GM23248 (cell line): ENCODE measurements around the gene GPR17. TPM values are rescaled to one million over a fixed set of nuclear protein-coding genes. Genes with fewer than 3 reads are reported as not detected.

Source experiments
- DNase-seq: peaks from one replicate; pipeline ENCODE4 v3.0.0-alpha.2; 2015
- H2AFZ ChIP-seq: fragments of 200-600 bp; sonication (generic); 2 replicates; pipeline ENCODE4 v1.6.1; 2016; ENCODE audit warnings: antibody characterized with exemption
- H3F3A ChIP-seq: fragments of 200-600 bp; sonication (generic); 2 replicates; pipeline ENCODE4 v1.6.1; 2016; ENCODE audit warnings: mild to moderate bottlenecking, antibody characterized with exemption, mixed run types; ENCODE audit not compliant: insufficient read depth
- H3K27ac ChIP-seq: fragments of 200-600 bp; sonication (generic); 2 replicates; pipeline ENCODE4 v1.5.1; 2016; ENCODE audit warnings: mild to moderate bottlenecking
- H3K27me3 ChIP-seq: fragments of 200-600 bp; sonication (generic); replicated peaks from 2 replicates; pipeline ENCODE4 v1.6.1; 2016; ENCODE audit warnings: mild to moderate bottlenecking; ENCODE audit not compliant: insufficient read depth
- H3K36me3 ChIP-seq: fragments of 200-600 bp; sonication (generic); 2 replicates; pipeline ENCODE4 v1.6.1; 2016; ENCODE audit warnings: low read depth, mild to moderate bottlenecking
- H3K4me1 ChIP-seq: fragments of 200-600 bp; sonication (generic); 2 replicates; pipeline ENCODE4 v1.6.1; 2016; ENCODE audit warnings: mild to moderate bottlenecking; ENCODE audit not compliant: insufficient read depth
- H3K4me2 ChIP-seq: fragments of 200-600 bp; sonication (generic); one replicate; pipeline ENCODE4 v1.6.1; 2016; ENCODE audit warnings: mild to moderate bottlenecking; ENCODE audit not compliant: unreplicated experiment
- H3K4me3 ChIP-seq: fragments of 200-600 bp; sonication (generic); 2 replicates; pipeline ENCODE4 v1.5.1; 2016; ENCODE audit warnings: mild to moderate bottlenecking
- H3K79me2 ChIP-seq: fragments of 200-600 bp; sonication (generic); 2 replicates; pipeline ENCODE4 v1.6.1; 2016; ENCODE audit warnings: mild to moderate bottlenecking; ENCODE audit not compliant: insufficient read depth
- H3K9ac ChIP-seq: fragments of 200-600 bp; sonication (generic); 2 replicates; pipeline ENCODE4 v1.6.1; 2016; ENCODE audit warnings: mild to moderate bottlenecking
- H3K9me2 ChIP-seq: fragments of 200-600 bp; sonication (generic); 2 replicates; pipeline ENCODE4 v1.6.1; 2016; ENCODE audit warnings: mixed run types, mild to moderate bottlenecking, moderate library complexity; ENCODE audit not compliant: insufficient read depth
- H3K9me3 ChIP-seq: fragments of 200-600 bp; sonication (generic); one replicate; pipeline ENCODE4 v1.6.1; 2017; ENCODE audit warnings: low read depth
- H4K20me1 ChIP-seq: fragments of 200-600 bp; sonication (generic); 2 replicates; pipeline ENCODE4 v1.6.0; 2016; ENCODE audit not compliant: insufficient read depth
- EZH2 ChIP-seq: fragments of 200-600 bp; sonication (generic); IDR thresholded peaks from 2 replicates; pipeline ENCODE4 v1.6.1; 2018; ENCODE audit warnings: antibody characterized with exemption, mild to moderate bottlenecking; ENCODE audit not compliant: insufficient read depth, poor library complexity, severe bottlenecking
- EZH2phosphoT487 ChIP-seq: fragments of 200-600 bp; sonication (generic); IDR thresholded peaks from 2 replicates; pipeline ENCODE4 v1.6.1; 2018; ENCODE audit warnings: antibody characterized with exemption, moderate library complexity, mild to moderate bottlenecking, low read depth; ENCODE audit not compliant: insufficient read depth
- WGBS, 2 experiments: methylation state at CpG; one replicate each; pipeline ENCODE4 v1.1.6; 2015 to 2017; ENCODE audit warnings: low lambda C conversion rate in 2 of 2, low coverage in 1 of 2; ENCODE audit errors: missing lambda C conversion rate in 2 of 2; 5-methylcytosine and 5-hydroxymethylcytosine counted together
- in situ Hi-C: fragments of 300-500 bp; cut with MboI; formaldehyde crosslinking; loops from 2 replicates; pipeline ENCODE4 v1.15.0; 2020
- polyA plus RNA-seq: library from polyadenylated mRNA; unstranded; fragments of >200 nt; fragmentation: Nextera tagmentation; extraction: Ambion mirVana; gene quantifications from 2 replicates; pipeline ENCODE4 v1.2.1, GENCODE V29; 2016
- total RNA-seq: library from RNA; depleted of rRNA; stranded (reverse); fragments of >200 nt; shearing (Covaris generic); gene quantifications from 2 replicates; pipeline ENCODE4 v1.2.3, GENCODE V29; 2014

GPR17 gene
- total and polyA plus RNA-seq, 2 experiments from 2014 or later: 0.11 TPM; not detected in 1

- H2AFZ ChIP-seq: no peak overlapping the region
- TF ChIP-seq EZH2: no peak
- TF ChIP-seq EZH2phosphoT487: no peak
- no peak overlapping the region for H3K4me2 ChIP-seq
- no peak overlapping the region for H3K9ac ChIP-seq
- H3K4me3 ChIP-seq: no peak overlapping the region
- no peaks in the 10 kb centered on the region for H3K9me2 ChIP-seq
- H3K36me3 ChIP-seq: no peaks in the 10 kb centered on the region
- no peaks in the 10 kb centered on the region for H4K20me1 ChIP-seq
- H3K9me3 ChIP-seq: no peaks in the 10 kb centered on the region
- no peaks in the 10 kb centered on the region for H3K4me1 ChIP-seq
- no peaks in the 10 kb centered on the region for H3F3A ChIP-seq
- no peaks in the 10 kb centered on the region for H3K27me3 ChIP-seq
- no peak overlapping the region for H3K27ac ChIP-seq
- H3K79me2 ChIP-seq: no peaks in the 10 kb centered on the region
- WGBS, 2 experiments: 68 to 82% methylated on average over 2 of the region's 2 CpGs
- in situ Hi-C loops: no loop called here
- no peak for DNase-seq
These were observed 20.4 kb upstream of the GPR17 start for GRCh38 chr2:127625572-127625951.

- H3K9ac ChIP-seq: no peak overlapping the region
- in situ Hi-C loops: no loop called here
- no peaks in the 10 kb centered on the region for H4K20me1 ChIP-seq
- H2AFZ ChIP-seq: no peak overlapping the region
- H3K79me2 ChIP-seq: no peaks in the 10 kb centered on the region
- no peaks in the 10 kb centered on the region for H3K36me3 ChIP-seq
- H3K27ac ChIP-seq: no peak overlapping the region
- no peaks in the 10 kb centered on the region for H3K4me1 ChIP-seq
- no peak overlapping the region for H3K4me3 ChIP-seq
- no peaks in the 10 kb centered on the region for H3K9me2 ChIP-seq
- H3K9me3 ChIP-seq: no peaks in the 10 kb centered on the region
- TF ChIP-seq EZH2phosphoT487 (no peak), EZH2 (no peak)
- H3K27me3 ChIP-seq: no peaks in the 10 kb centered on the region
- no peak overlapping the region for H3K4me2 ChIP-seq
- DNase-seq: no peak
- 54 to 64% methylated on average over 12 of the region's 12 CpGs for WGBS, 2 experiments
- H3F3A ChIP-seq: no peaks in the 10 kb centered on the region
These were observed 19.8 kb upstream of the GPR17 start for GRCh38 chr2:127626175-127626574.

- Histone ChIP-seq H3K36me3 (no peaks in the 10 kb centered on the region), H4K20me1 (no peaks in the 10 kb centered on the region), H3K4me1 (no peaks in the 10 kb centered on the region), H3K27ac (no peak overlapping the region), H3K9ac (no peak overlapping the region), H3K27me3 (no peaks in the 10 kb centered on the region), H3K4me3 (no peak overlapping the region), H3K4me2 (no peak overlapping the region), H3K9me2 (no peaks in the 10 kb centered on the region), H2AFZ (no peak overlapping the region), H3K79me2 (no peaks in the 10 kb centered on the region), H3K9me3 (no peaks in the 10 kb centered on the region), H3F3A (no peaks in the 10 kb centered on the region)
- in situ Hi-C loops: no loop called here
- DNase-seq: no peak
- TF ChIP-seq EZH2 (no peak), EZH2phosphoT487 (no peak)
- WGBS, 2 experiments: 79% methylated on average over 27 to 28 of the region's 28 CpGs
These were observed 18.8 kb upstream of the GPR17 start for GRCh38 chr2:127626917-127627739.

- Histone ChIP-seq H3K4me1 (no peaks in the 10 kb centered on the region), H3K79me2 (no peaks in the 10 kb centered on the region), H3K9me2 (no peaks in the 10 kb centered on the region), H3K27ac (no peak overlapping the region), H3F3A (no peaks in the 10 kb centered on the region), H3K27me3 (no peaks in the 10 kb centered on the region), H3K9ac (no peak overlapping the region), H3K9me3 (no peaks in the 10 kb centered on the region), H4K20me1 (no peaks in the 10 kb centered on the region), H2AFZ (no peak overlapping the region), H3K36me3 (no peaks in the 10 kb centered on the region), H3K4me3 (no peak overlapping the region), H3K4me2 (no peak overlapping the region)
- 81 to 86% methylated on average over 15 to 18 of the region's 18 CpGs for WGBS, 2 experiments
- in situ Hi-C loops: no loop called here
- TF ChIP-seq EZH2: no peak
- no peak for TF ChIP-seq EZH2phosphoT487
- no peak for DNase-seq
These were observed 18.0 kb upstream of the GPR17 start for GRCh38 chr2:127627740-127628571.
